Hematopoietic multipotent progenitor cell treated with erythropoietin and hydrocortisone succinate and interleukin-3 and kit ligand, for 4 days (in vitro differentiated cells): ENCODE measurements around the gene NPFFR1.
"Not testable (repeated sequence)": the region's sequence is repeated elsewhere in the genome, so short reads cannot be mapped to it uniquely, and the experiment has no call there.

Source experiments
- DNase-seq: peaks from one replicate; pipeline ENCODE4 v3.0.0-alpha.2; 2015

Gene NPFFR1

DNA sequence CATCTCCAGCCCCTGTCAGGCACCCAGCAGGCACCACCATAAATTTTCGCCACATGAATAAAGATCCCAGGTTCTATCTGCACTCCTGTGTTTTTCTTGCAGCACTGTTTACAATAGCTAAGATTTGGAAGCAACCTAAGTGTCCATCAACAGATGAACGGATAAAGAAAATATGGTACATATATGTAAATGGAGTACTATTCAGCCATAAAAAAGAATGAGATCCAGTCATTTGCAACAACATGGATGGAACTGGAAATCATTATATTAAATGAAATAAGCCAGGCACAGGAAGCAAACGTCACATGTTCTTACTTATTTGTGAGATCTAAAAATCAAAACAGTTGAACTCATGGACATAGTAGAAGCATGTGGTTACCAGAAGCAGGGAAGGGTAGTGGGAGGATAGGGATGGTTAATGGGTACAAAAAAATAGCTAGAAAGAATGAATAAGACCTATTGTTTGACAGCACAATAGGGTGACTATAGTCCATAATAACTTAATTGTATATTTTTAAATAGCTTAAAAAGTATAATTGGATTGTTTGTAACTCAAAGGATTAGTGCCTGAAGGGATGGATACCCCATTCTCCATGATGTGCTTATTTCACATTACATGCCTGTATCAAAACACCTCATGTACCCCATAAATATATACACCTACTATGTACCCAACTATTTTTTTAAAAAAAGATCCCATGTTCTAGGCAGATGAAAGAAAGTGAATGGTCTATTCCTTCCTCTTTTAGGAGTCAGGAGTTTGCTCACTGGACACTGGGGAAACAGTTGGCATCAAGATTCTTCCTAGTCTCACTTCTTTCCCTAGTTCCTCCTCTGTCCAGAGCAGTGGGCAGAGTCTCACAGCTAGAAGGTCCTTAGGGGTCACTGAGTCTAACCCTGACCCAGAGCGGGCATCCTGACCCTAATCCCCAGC is 1.0 kb upstream of the NPFFR1 start:
- DNase-seq, result no peak

DNA sequence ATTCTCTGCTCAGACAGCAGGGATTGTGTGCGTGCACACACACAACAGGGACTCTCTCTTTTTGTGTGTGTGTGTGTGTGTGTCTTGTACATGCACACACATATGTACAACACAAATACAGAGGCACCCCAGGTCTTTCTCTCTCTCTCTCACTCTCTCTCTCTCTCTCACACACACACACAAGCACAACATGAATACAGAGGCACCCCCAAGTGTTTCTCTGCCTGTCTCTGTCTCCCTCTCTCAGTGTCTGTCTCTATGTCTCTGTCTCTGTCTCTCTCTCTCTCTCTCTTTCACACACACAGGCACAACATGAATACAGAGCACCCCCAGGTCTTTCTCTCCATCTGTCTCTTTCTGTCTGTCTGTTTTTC is 746 bp downstream of the NPFFR1 start:
- no peak for DNase-seq

- no peak for DNase-seq
Observed at GRCh38 chr10:70281609-70282008, 2.2 kb downstream of the NPFFR1 start.

GRCh38 chr10:70280099-70280498 is 3.7 kb downstream of the NPFFR1 start:
- no peak for DNase-seq

GRCh38 chr10:70277396-70278030 is 6.3 kb downstream of the NPFFR1 start:
- DNase-seq, result no peak

- no peak for DNase-seq
Observed at GRCh38 chr10:70274643-70275042, 9.2 kb downstream of the NPFFR1 start.

DNA sequence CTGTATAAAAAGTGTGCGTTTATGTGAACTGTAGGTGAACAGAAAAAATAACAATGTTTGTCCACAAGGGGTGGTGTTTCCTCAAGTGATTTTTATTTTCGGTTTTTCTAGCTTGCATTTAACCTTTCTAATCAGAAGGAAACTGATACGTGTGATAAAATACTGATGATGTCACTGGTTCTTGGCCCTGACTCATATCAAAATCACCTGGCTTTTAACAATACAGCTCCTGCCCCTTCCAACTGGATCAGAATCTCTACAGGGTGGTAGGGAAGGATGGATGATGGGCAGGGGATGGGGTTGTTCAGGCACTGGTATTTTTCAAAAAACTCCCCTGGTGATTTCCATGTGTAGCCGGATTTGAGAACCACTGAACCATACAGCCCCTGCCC is 10.9 kb downstream of the NPFFR1 start:
- peak; percentile 58 for DNase-seq

GRCh38 chr10:70271996-70272924 is 11.5 kb downstream of the NPFFR1 start:
- no peak for DNase-seq

GRCh38 chr10:70270952-70271351 is 12.9 kb downstream of the NPFFR1 start:
- DNase-seq, result no peak

GRCh38 chr10:70269741-70270140 is 14.1 kb downstream of the NPFFR1 start:
- DNase-seq, result no peak

- no peak for DNase-seq
Observed at GRCh38 chr10:70268376-70268775, 15.4 kb downstream of the NPFFR1 start.

GRCh38 chr10:70267161-70267933 is 16.5 kb downstream of the NPFFR1 start:
- DNase-seq, result no peak

DNA sequence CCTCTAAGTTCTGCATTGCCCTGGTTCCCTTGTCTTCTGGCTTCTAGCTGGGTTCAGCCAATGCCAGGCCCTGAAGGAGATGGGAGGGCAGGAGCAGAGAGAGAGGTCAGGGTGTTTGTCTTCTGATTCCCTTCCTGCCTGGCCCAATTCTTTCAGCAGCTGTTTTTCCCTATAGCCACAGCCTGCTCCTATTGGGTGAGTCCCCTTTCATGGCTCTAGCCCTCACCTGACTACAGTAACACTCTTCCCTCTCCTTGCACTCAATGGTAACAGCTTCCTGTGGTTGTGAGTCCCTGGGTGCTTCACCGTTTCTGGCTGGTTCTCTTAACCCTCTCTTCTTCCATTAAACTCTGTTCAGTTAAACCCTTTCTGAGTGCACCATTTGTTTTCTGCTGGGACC is 17.1 kb downstream of the NPFFR1 start:
- DNase-seq, result no peak

- DNase-seq, result no peak
Observed at GRCh38 chr10:70266056-70266455, 17.7 kb downstream of the NPFFR1 start.

- peak; percentile 31 for DNase-seq
Observed at GRCh38 chr10:70265032-70265689, 18.6 kb downstream of the NPFFR1 start.

- DNase-seq, result no peak
Observed at GRCh38 chr10:70260734-70261133, 23.1 kb downstream of the NPFFR1 start.

DNA sequence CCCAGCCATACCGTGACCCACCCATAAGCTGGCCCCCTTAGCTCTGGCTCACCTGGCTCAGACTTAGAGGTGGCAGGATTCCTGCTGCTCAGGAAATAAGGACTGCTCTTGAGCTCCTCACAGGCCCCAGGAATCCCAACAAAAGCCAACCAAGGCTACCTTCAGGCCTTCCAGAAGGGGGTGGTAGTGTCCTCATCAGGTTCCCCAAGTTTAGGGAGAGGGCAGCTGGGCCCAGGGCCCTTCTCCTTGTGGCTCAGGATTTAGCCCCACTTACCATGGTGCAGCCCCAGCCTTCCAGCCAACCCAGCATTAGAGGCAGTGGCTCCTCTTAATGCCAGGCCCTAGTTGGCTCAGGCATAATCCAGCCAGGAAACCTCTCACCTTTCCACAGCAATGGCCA is 23.5 kb downstream of the NPFFR1 start:
- no peak for DNase-seq

DNA sequence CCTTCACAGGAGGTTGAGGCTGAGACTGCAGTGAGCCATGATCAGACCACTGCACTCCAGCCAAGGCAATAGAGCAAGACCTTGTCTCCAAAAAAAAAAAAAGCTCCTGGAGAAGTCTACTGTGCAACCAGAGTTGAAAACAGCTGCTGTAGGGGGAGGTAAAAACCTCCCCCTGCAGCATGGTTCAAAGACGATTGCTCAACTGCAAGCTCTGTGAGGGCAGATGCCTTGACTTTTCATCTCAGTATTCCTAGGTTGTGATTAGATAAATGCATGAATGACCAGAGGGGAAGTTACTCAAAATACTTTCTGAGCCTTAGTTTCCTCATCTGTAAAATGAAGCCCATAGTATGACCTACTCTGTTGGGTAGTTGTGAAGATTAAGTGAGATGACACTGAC is 25.6 kb downstream of the NPFFR1 start:
- DNase-seq, result no peak

DNA sequence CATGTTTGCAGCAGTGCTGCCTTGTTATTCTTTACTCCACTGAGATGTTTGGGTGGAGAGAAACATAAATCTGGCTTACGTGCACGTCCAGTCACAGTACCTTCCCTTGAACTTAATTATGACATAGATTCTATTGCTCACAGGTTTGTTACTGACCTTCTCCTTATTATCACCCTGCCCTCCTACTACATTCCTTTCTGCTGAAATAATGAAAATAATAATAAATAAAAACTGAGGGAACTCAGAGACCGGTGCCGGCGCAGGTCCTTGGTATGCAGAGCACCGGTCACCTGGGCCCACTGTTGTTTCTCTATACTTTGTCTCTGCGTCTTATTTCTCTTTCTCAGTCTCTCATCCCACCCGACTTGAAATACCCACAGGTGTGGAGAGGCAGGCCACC is 26.0 kb downstream of the NPFFR1 start:
- DNase-seq, result not testable (repeated sequence)

DNA sequence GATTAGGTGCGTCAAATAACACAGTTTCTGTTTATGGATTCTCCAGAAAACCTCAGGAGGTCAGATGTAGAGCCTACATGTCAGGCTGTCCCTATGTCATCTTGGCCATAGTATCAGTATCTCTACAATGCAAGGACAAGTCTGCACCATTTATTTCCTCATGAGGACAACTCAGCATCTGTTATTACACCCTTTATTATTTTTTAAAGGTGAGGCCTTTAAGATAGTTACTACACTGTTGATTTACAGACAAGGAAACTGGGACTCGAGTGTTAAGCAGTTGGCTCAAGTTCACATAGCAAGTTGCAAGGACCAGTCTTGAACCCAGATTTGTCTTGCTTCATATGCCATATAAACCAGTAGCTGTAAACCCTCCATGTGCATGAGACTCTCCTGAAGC is 27.3 kb downstream of the NPFFR1 start:
- DNase-seq, result no peak

- peak; percentile 34 for DNase-seq
Observed at GRCh38 chr10:70255329-70256299, 28.2 kb downstream of the NPFFR1 start.
